Smooth muscle cell (in vitro differentiated cells): Measurements from ENCODE around the gene TDRD9. TPM values are rescaled to one million over a fixed set of nuclear protein-coding genes. Genes with fewer than 3 reads are reported as not detected.

Source experiments
- DNase-seq: peaks from one replicate; lab custom pipeline; 2025; ENCODE audit not compliant: unreplicated experiment; lab: John Stamatoyannopoulos, UW
- H2AFZ ChIP-seq: fragments of 200-600 bp; sonication (generic); 2 replicates; pipeline ENCODE4 v1.6.0; 2016; ENCODE audit warnings: antibody characterized with exemption, low read depth, mild to moderate bottlenecking
- H3F3A ChIP-seq: fragments of 200-600 bp; sonication (generic); 2 replicates; pipeline ENCODE4 v1.6.0; 2017; ENCODE audit warnings: antibody characterized with exemption, low read depth
- H3K27ac ChIP-seq: fragments of 200-600 bp; sonication (generic); 2 replicates; pipeline ENCODE4 v1.5.1; 2016; ENCODE audit warnings: low read depth, mild to moderate bottlenecking
- H3K27me3 ChIP-seq: fragments of 200-600 bp; sonication (generic); 2 replicates; pipeline ENCODE4 v1.6.1; 2016; ENCODE audit warnings: low read depth, mild to moderate bottlenecking
- H3K36me3 ChIP-seq: fragments of 200-600 bp; sonication (generic); 2 replicates; pipeline ENCODE4 v1.5.1; 2016; ENCODE audit warnings: low read depth
- H3K4me1 ChIP-seq: fragments of 200-600 bp; sonication (generic); 2 replicates; pipeline ENCODE4 v1.5.1; 2016; ENCODE audit warnings: low read depth
- H3K4me2 ChIP-seq: fragments of 200-600 bp; sonication (generic); 2 replicates; pipeline ENCODE4 v1.6.0; 2016; ENCODE audit warnings: mild to moderate bottlenecking
- H3K4me3 ChIP-seq: fragments of 200-600 bp; sonication (generic); 2 replicates; pipeline ENCODE4 v1.5.1; 2016; ENCODE audit warnings: mild to moderate bottlenecking
- H3K79me2 ChIP-seq: fragments of 200-600 bp; sonication (generic); 2 replicates; pipeline ENCODE4 v1.6.0; 2016; ENCODE audit warnings: low read depth, mild to moderate bottlenecking
- H3K9ac ChIP-seq: fragments of 200-600 bp; sonication (generic); 2 replicates; pipeline ENCODE4 v1.6.0; 2016; ENCODE audit warnings: low read depth
- H3K9me3 ChIP-seq: fragments of 200-600 bp; sonication (generic); replicated peaks from 2 replicates; pipeline ENCODE4 v1.5.1; 2016; ENCODE audit warnings: low read depth
- H4K20me1 ChIP-seq: fragments of 200-600 bp; sonication (generic); 2 replicates; pipeline ENCODE4 v1.6.0; 2016; ENCODE audit warnings: low read depth
- CTCF ChIP-seq: fragments of 200-600 bp; sonication (generic); IDR thresholded peaks from 2 replicates; pipeline ENCODE4 v1.5.1; 2017; ENCODE audit warnings: borderline replicate concordance, mild to moderate bottlenecking, antibody characterized with exemption; ENCODE audit not compliant: insufficient read depth, poor library complexity, severe bottlenecking
- WGBS: methylation state at CpG from one replicate; pipeline ENCODE4 v1.1.7; 2016; ENCODE audit warnings: low lambda C conversion rate; 5-methylcytosine and 5-hydroxymethylcytosine counted together
- polyA plus RNA-seq: library from polyadenylated mRNA; unstranded; fragments of >200 nt; fragmentation: Nextera tagmentation; extraction: Ambion mirVana; gene quantifications from 2 replicates; pipeline ENCODE4 v1.2.1, GENCODE V29; 2016
- total RNA-seq: library from RNA; depleted of rRNA; stranded (reverse); fragments of >200 nt; gene quantifications from 2 replicates; pipeline ENCODE4 v1.2.3, GENCODE V29; 2014

The TDRD9 gene
- total and polyA plus RNA-seq, 2 experiments from 2014 or later, result 1.0 TPM; not detected in 1

GRCh38 chr14:103998027-103998426 is 69.8 kb downstream of the TDRD9 start:
- no peak overlapping the region for H2AFZ ChIP-seq
- no peaks in the 10 kb centered on the region for H3K9me3 ChIP-seq
- H3K27ac ChIP-seq, result no peak overlapping the region
- TF ChIP-seq CTCF, result no peak
- no peak overlapping the region for H3K4me3 ChIP-seq
- no peaks in the 10 kb centered on the region for H3K36me3 ChIP-seq
- H3K79me2 ChIP-seq, result no peaks in the 10 kb centered on the region
- no peaks in the 10 kb centered on the region for H3K27me3 ChIP-seq
- H3K4me2 ChIP-seq, result no peak overlapping the region
- no peaks in the 10 kb centered on the region for H4K20me1 ChIP-seq
- WGBS, result 85% methylated on average over 8 of the region's 10 CpGs
- no peak overlapping the region for H3K9ac ChIP-seq
- H3K4me1 ChIP-seq, result no peaks in the 10 kb centered on the region
- no peaks in the 10 kb centered on the region for H3F3A ChIP-seq
- DNase-seq, result no peak

GRCh38 chr14:103999795-104000440 is 71.7 kb downstream of the TDRD9 start:
- Histone ChIP-seq H3F3A (no peaks in the 10 kb centered on the region), H4K20me1 (no peaks in the 10 kb centered on the region), H3K27me3 (no peaks in the 10 kb centered on the region), H3K27ac (no peak overlapping the region), H3K9ac (no peak overlapping the region), H3K9me3 (no peaks in the 10 kb centered on the region), H3K4me3 (no peak overlapping the region), H3K4me1 (no peaks in the 10 kb centered on the region), H3K36me3 (no peaks in the 10 kb centered on the region), H3K79me2 (no peaks in the 10 kb centered on the region), H3K4me2 (no peak overlapping the region), H2AFZ (no peak overlapping the region)
- 90% methylated on average over 7 of the region's 7 CpGs for WGBS
- no peak for DNase-seq
- TF ChIP-seq CTCF, result no peak

GRCh38 chr14:104001003-104001402 is 72.7 kb downstream of the TDRD9 start:
- H3F3A ChIP-seq, result no peaks in the 10 kb centered on the region
- no peak for TF ChIP-seq CTCF
- H3K9me3 ChIP-seq, result no peaks in the 10 kb centered on the region
- H3K9ac ChIP-seq, result no peak overlapping the region
- no peak overlapping the region for H3K27ac ChIP-seq
- no peak overlapping the region for H3K4me3 ChIP-seq
- H2AFZ ChIP-seq, result no peak overlapping the region
- no peaks in the 10 kb centered on the region for H4K20me1 ChIP-seq
- 75% methylated on average over 4 of the region's 4 CpGs for WGBS
- H3K36me3 ChIP-seq, result no peaks in the 10 kb centered on the region
- no peaks in the 10 kb centered on the region for H3K27me3 ChIP-seq
- H3K4me1 ChIP-seq, result no peaks in the 10 kb centered on the region
- no peak for DNase-seq
- no peak overlapping the region for H3K4me2 ChIP-seq
- no peaks in the 10 kb centered on the region for H3K79me2 ChIP-seq

GRCh38 chr14:104003616-104004015 is 75.4 kb downstream of the TDRD9 start:
- 91% methylated on average over 6 of the region's 6 CpGs for WGBS
- Histone ChIP-seq H3K36me3 (no peaks in the 10 kb centered on the region), H3K9me3 (no peaks in the 10 kb centered on the region), H4K20me1 (no peaks in the 10 kb centered on the region), H2AFZ (no peak overlapping the region), H3K4me2 (no peak overlapping the region), H3F3A (no peaks in the 10 kb centered on the region), H3K9ac (no peak overlapping the region), H3K79me2 (no peaks in the 10 kb centered on the region), H3K4me3 (no peak overlapping the region), H3K4me1 (no peaks in the 10 kb centered on the region), H3K27me3 (no peaks in the 10 kb centered on the region), H3K27ac (no peak overlapping the region)
- no peak for TF ChIP-seq CTCF
- DNase-seq, result no peak
